IMR-90 (cell line): ENCODE measurements around the gene C9orf78. TPM values are rescaled to one million over a fixed set of nuclear protein-coding genes. Genes with fewer than 3 reads are reported as not detected.

Experiments used
- ATAC-seq: fragments of 200-7000 bp; cut with Tn5 transposase; 2 replicates; pipeline ENCODE4 v1.9.1; 2020; ENCODE audit warnings: low read depth, mild to moderate bottlenecking, moderate library complexity
- BruUV-seq: library from RNA; stranded (reverse); fragments of 400-500 nt; replicated peaks from 2 replicates; lab custom pipeline; 2021; lab: Mats Ljungman, UMichigan
- CTCF ChIA-PET: fragments of 300-600 bp; formaldehyde crosslinking; extraction: SDS; loops from one replicate; lab custom pipeline; 2021; ENCODE audit warnings: antibody characterized with exemption; lab: Yijun Ruan, JAX
- POLR2A ChIA-PET: fragments of 300-600 bp; sonication (Branson Sonifier 250); formaldehyde crosslinking; loops from one replicate; lab custom pipeline; 2022; ENCODE audit warnings: antibody characterized with exemption; ENCODE audit not compliant: unreplicated experiment; lab: Charles Lee
- DNase-seq: peaks from one replicate; pipeline ENCODE4 v3.0.0; 2013
- H2AFZ ChIP-seq: replicated peaks from 2 replicates; pipeline ENCODE3; 2013; ENCODE audit warnings: low read length, mild to moderate bottlenecking; ENCODE audit not compliant: poor library complexity
- H2AK5ac ChIP-seq: 2 replicates; pipeline ENCODE4 v1.6.1; 2013; ENCODE audit warnings: low read depth, low read length, inconsistent platforms
- H2AK9ac ChIP-seq: replicated peaks from 2 replicates; pipeline ENCODE3; 2013; ENCODE audit warnings: mild to moderate bottlenecking, low read depth, low read length, moderate library complexity; ENCODE audit not compliant: poor library complexity
- H2BK120ac ChIP-seq: 2 replicates; pipeline ENCODE4 v1.6.1; 2013; ENCODE audit warnings: low read depth, low read length, inconsistent platforms
- H2BK15ac ChIP-seq: 3 replicates; pipeline ENCODE4 v1.6.1; 2013; ENCODE audit warnings: low read depth, low read length, inconsistent platforms
- H2BK20ac ChIP-seq: 2 replicates; pipeline ENCODE4 v1.6.1; 2013; ENCODE audit warnings: low read depth, mild to moderate bottlenecking, inconsistent platforms, low read length, moderate library complexity
- H2BK5ac ChIP-seq: 2 replicates; pipeline ENCODE4 v1.6.1; 2013; ENCODE audit warnings: mild to moderate bottlenecking, low read depth, low read length, inconsistent platforms; ENCODE audit not compliant: poor library complexity, severe bottlenecking
- H3K14ac ChIP-seq: replicated peaks from 2 replicates; pipeline ENCODE4 v1.6.1; 2013; ENCODE audit warnings: low read depth, low read length, inconsistent platforms
- H3K18ac ChIP-seq: 2 replicates; pipeline ENCODE4 v1.6.1; 2013; ENCODE audit warnings: low read depth, low read length, control low read depth
- H3K23ac ChIP-seq: 2 replicates; pipeline ENCODE4 v1.6.1; 2013; ENCODE audit warnings: low read depth, low read length, inconsistent platforms
- H3K27ac ChIP-seq: 2 replicates; pipeline ENCODE4 v1.5.1; 2013; ENCODE audit warnings: mild to moderate bottlenecking, control low read depth, low read length; ENCODE audit not compliant: insufficient read depth
- H3K27me3 ChIP-seq: 2 replicates; pipeline ENCODE4 v1.6.1; 2013; ENCODE audit warnings: low read length; ENCODE audit not compliant: control insufficient read depth, insufficient read depth
- H3K36me3 ChIP-seq: 2 replicates; pipeline ENCODE4 v1.6.1; 2013; ENCODE audit warnings: low read length, mixed read lengths; ENCODE audit not compliant: control insufficient read depth, insufficient read depth
- H3K4ac ChIP-seq: 2 replicates; pipeline ENCODE4 v1.6.1; 2013; ENCODE audit warnings: low read depth, low read length, inconsistent platforms
- H3K4me1 ChIP-seq: 2 replicates; pipeline ENCODE4 v1.6.1; 2013; ENCODE audit warnings: low read length, mixed read lengths; ENCODE audit not compliant: control insufficient read depth, insufficient read depth
- H3K4me2 ChIP-seq: 2 replicates; pipeline ENCODE4 v1.6.1; 2013; ENCODE audit warnings: low read depth, mild to moderate bottlenecking, control low read depth, low read length, moderate library complexity
- H3K4me3 ChIP-seq: 2 replicates; pipeline ENCODE4 v1.5.1; 2013; ENCODE audit warnings: low read depth, mild to moderate bottlenecking, control low read depth, low read length, moderate library complexity; ENCODE audit not compliant: insufficient read depth
- H3K56ac ChIP-seq: 2 replicates; pipeline ENCODE4 v1.6.1; 2013; ENCODE audit warnings: low read length, inconsistent platforms; ENCODE audit not compliant: insufficient read depth; ENCODE audit errors: extremely low read depth
- H3K79me1 ChIP-seq, 2 experiments: 2 replicates each; pipeline ENCODE4 v1.6.1; 2013; ENCODE audit warnings: low read length in 2 of 2, inconsistent platforms in 1 of 2, low read depth in 1 of 2
- H3K9ac ChIP-seq: 2 replicates; pipeline ENCODE4 v1.6.1; 2013; ENCODE audit warnings: low read depth, low read length, control low read depth
- H3K9me1 ChIP-seq: 2 replicates; pipeline ENCODE4 v1.6.1; 2013; ENCODE audit warnings: low read length, inconsistent platforms; ENCODE audit not compliant: insufficient read depth
- H3K9me3 ChIP-seq: 2 replicates; pipeline ENCODE4 v1.6.1; 2013; ENCODE audit warnings: low read length; ENCODE audit not compliant: control insufficient read depth, insufficient read depth
- H4K20me1 ChIP-seq: 2 replicates; pipeline ENCODE4 v1.6.1; 2013; ENCODE audit warnings: low read length, inconsistent platforms; ENCODE audit not compliant: insufficient read depth
- H4K5ac ChIP-seq: 2 replicates; pipeline ENCODE4 v1.6.1; 2013; ENCODE audit warnings: mild to moderate bottlenecking, low read depth, low read length, control low read depth
- H4K8ac ChIP-seq, 2 experiments: 2 replicates each; pipeline ENCODE4 v1.6.1; 2013; ENCODE audit warnings: low read depth in 2 of 2, low read length in 2 of 2, control low read depth in 1 of 2, inconsistent platforms in 1 of 2
- H4K91ac ChIP-seq: 2 replicates; pipeline ENCODE4 v1.6.1; 2013; ENCODE audit warnings: low read depth, low read length, inconsistent platforms; ENCODE audit not compliant: insufficient read depth
- BHLHE40 ChIP-seq: fragments of 150-350 bp; IDR thresholded peaks from 2 replicates; pipeline ENCODE4 v1.6.1; 2016; ENCODE audit warnings: mild to moderate bottlenecking, low read depth, low read length
- CEBPB ChIP-seq: IDR thresholded peaks from 2 replicates; pipeline ENCODE4 v1.6.1; 2012; ENCODE audit warnings: low read depth, low read length, improper control_type of control experiment
- CHD1 ChIP-seq: IDR thresholded peaks from 2 replicates; pipeline ENCODE4 v1.6.1; 2012; ENCODE audit warnings: low read depth, low read length, improper control_type of control experiment
- CTCF ChIP-seq: conservative IDR thresholded peaks from 2 replicates; pipeline ENCODE4 v1.5.1; 2012; ENCODE audit warnings: mild to moderate bottlenecking, low read depth, low read length, improper control_type of control experiment
- MAZ ChIP-seq: IDR thresholded peaks from 2 replicates; pipeline ENCODE4 v1.6.1; 2012; ENCODE audit warnings: low read depth, mild to moderate bottlenecking, low read length, improper control_type of control experiment, moderate library complexity, borderline replicate concordance
- NFE2L2 ChIP-seq: fragments of 150-350 bp; IDR thresholded peaks from 2 replicates; pipeline ENCODE4 v1.6.1; 2016; ENCODE audit warnings: low read depth, mild to moderate bottlenecking, low read length
- POLR2A ChIP-seq: IDR thresholded peaks from 2 replicates; pipeline ENCODE4 v1.6.1; 2012; ENCODE audit warnings: mild to moderate bottlenecking, low read depth, low read length
- RFX5 ChIP-seq: IDR thresholded peaks from 2 replicates; pipeline ENCODE4 v1.8.0; 2012; ENCODE audit warnings: low read depth, mild to moderate bottlenecking, low read length, moderate library complexity
- WGBS, 2 experiments: methylation state at CpG; one replicate each; pipeline versions ENCODE4 v1.1.5 to v1.1.7; 2013; ENCODE audit warnings: missing lambda C conversion rate in 2 of 2; ENCODE audit not compliant: insufficient read length in 1 of 2; ENCODE audit errors: extremely low coverage in 2 of 2; 5-methylcytosine and 5-hydroxymethylcytosine counted together
- dilution Hi-C: fragments of 300-500 bp; cut with HindIII; formaldehyde crosslinking; loops from one replicate; pipeline ENCODE4 v1.14.3; 2018; ENCODE audit warnings: low sequenced_read_pairs; ENCODE audit not compliant: unreplicated experiment
- in situ Hi-C: fragments of 300-500 bp; cut with MboI; formaldehyde crosslinking; loops from 3 replicates; pipeline ENCODE4 v1.14.3; 2019; ENCODE audit warnings: low sequenced_read_pairs, inconsistent platforms, mixed read lengths
- intact Hi-C: fragments of 100-400 bp; cut with micrococcal nuclease; formaldehyde crosslinking; loops from 2 replicates; pipeline ENCODE4 v1.10.0; 2022
- polyA plus RNA-seq, 3 experiments: library from polyadenylated mRNA; depleted of rRNA; stranded (reverse); fragments of >200 nt; gene quantifications; 2 replicates each; pipeline ENCODE4 v1.2.3, GENCODE V29; 2012; ENCODE audit warnings: low replicate concordance in 1 of 3
- total RNA-seq: library from RNA; depleted of rRNA; stranded (reverse); fragments of >200 nt; gene quantifications from 2 replicates; pipeline ENCODE4 v1.2.3, GENCODE V29; 2012
- TF ChIP-seq, protein P1 (sequence below): fragments of 150-350 bp; IDR thresholded peaks from 2 replicates; pipeline ENCODE4 v1.6.1; 2017; ENCODE audit warnings: mild to moderate bottlenecking, antibody characterized with exemption, low read length, low read depth

Gene C9orf78
- total and polyA plus RNA-seq, 2 of the 4 experiments (the other 2 are of a cell fraction): 29.8 to 46.0 TPM

- peak overlapping the region; percentile 88 for H2BK5ac ChIP-seq
- peak overlapping the region; percentile 79 for H3K27ac ChIP-seq
- dilution Hi-C loops (no loop called here), in situ Hi-C loops (no loop called here), intact Hi-C loops (loop anchor here (2.0 kb wide), 1 partner anchor 15 kb away; no protein-coding TSS in a partner anchor)
- H3K27me3 ChIP-seq: no peaks in the 10 kb centered on the region
- BruUV-seq: no TSS peak
- H4K91ac ChIP-seq: peak overlapping the region; percentile 94
- peak overlapping the region; percentile 92 for H3K14ac ChIP-seq
- H3K18ac ChIP-seq: peak overlapping the region; percentile 46
- H2BK15ac ChIP-seq: peak overlapping the region; percentile 66; the same call in 2 of the 3 replicates
- H4K5ac ChIP-seq: peak overlapping the region; percentile 51
- TF ChIP-seq POLR2A: no peak
- TF ChIP-seq NFE2L2: no peak
- TF ChIP-seq CTCF: no peak
- TF ChIP-seq, protein P1, sequence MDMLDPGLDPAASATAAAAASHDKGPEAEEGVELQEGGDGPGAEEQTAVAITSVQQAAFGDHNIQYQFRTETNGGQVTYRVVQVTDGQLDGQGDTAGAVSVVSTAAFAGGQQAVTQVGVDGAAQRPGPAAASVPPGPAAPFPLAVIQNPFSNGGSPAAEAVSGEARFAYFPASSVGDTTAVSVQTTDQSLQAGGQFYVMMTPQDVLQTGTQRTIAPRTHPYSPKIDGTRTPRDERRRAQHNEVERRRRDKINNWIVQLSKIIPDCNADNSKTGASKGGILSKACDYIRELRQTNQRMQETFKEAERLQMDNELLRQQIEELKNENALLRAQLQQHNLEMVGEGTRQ: no peak
- no peak for TF ChIP-seq CHD1
- TF ChIP-seq BHLHE40: no peak
- no peak for TF ChIP-seq RFX5
- no peak for TF ChIP-seq MAZ
- no peak for TF ChIP-seq CEBPB
- H4K20me1 ChIP-seq: no peaks in the 10 kb centered on the region
- H3K9me1 ChIP-seq: peaks cover 27% of the 10 kb centered on the region
- H3K4me1 ChIP-seq: peaks cover 21% of the 10 kb centered on the region
- peak overlapping the region; percentile 95; the same call in 1 of the 2 replicates for H3K23ac ChIP-seq
- H3K9me3 ChIP-seq: no peaks in the 10 kb centered on the region
- ChIA-PET CTCF (interaction anchor here (1.2 to 1.9 kb wide), 3 partner anchors 35 to 135 kb away, joined by 4 to 17 read pairs (median 4); no protein-coding TSS in a partner anchor), POLR2A (no interaction called here)
- DNase-seq (no peak), ATAC-seq (no peak)
- H2BK120ac ChIP-seq: peak overlapping the region; percentile 95
- H3K56ac ChIP-seq: peak overlapping the region; percentile 78
- peak overlapping the region; percentile 51 for H3K4me2 ChIP-seq
- peak overlapping the region; percentile 90 for H3K4ac ChIP-seq
- H2AK9ac ChIP-seq: peak overlapping the region; percentile 18
- H3K9ac ChIP-seq: peak overlapping the region; percentile 41
- H4K8ac ChIP-seq: peak overlapping the region; percentile 30 to 79
- no CpG with 5 or more reads among the region's 11 CpGs for WGBS, 2 experiments
- H2AFZ ChIP-seq: peak overlapping the region; percentile 61
- no peak overlapping the region for H3K4me3 ChIP-seq
- no peaks in the 10 kb centered on the region for H3K36me3 ChIP-seq
- H2BK20ac ChIP-seq: peak overlapping the region; percentile 93
- no peaks in the 10 kb centered on the region for H3K79me1 ChIP-seq
- peak overlapping the region; percentile 93 for H2AK5ac ChIP-seq
Observed at GRCh38 chr9:129777769-129778130, 57.3 kb downstream of the C9orf78 start.
